Calu3 (cell line): ENCODE data around the gene PVR. TPM values are rescaled to one million over a fixed set of nuclear protein-coding genes. Genes with fewer than 3 reads are reported as not detected.

Experiments used
- BruUV-seq: library from RNA; stranded (reverse); fragments of 400-500 nt; replicated peaks from 2 replicates; lab custom pipeline; 2021; lab: Mats Ljungman, UMichigan
- CTCF ChIA-PET: fragments of 300-600 bp; sonication (Branson Sonifier 250); formaldehyde crosslinking; loops from one replicate; lab custom pipeline; 2022; ENCODE audit warnings: antibody characterized with exemption; lab: Charles Lee
- DNase-seq: peaks from one replicate; pipeline ENCODE4 v3.0.0; 2022
- H3K27ac Mint-ChIP-seq: one replicate; pipeline ENCODE4 v1.8.0; 2022; ENCODE audit warnings: mixed read lengths; ENCODE audit not compliant: unreplicated experiment
- H3K27me3 Mint-ChIP-seq: one replicate; pipeline ENCODE4 v1.8.0; 2022; ENCODE audit warnings: mixed read lengths; ENCODE audit not compliant: unreplicated experiment
- H3K36me3 Mint-ChIP-seq: one replicate; pipeline ENCODE4 v1.8.0; 2022; ENCODE audit warnings: mild to moderate bottlenecking, moderate library complexity, mixed read lengths; ENCODE audit not compliant: insufficient read depth, unreplicated experiment
- H3K4me1 Mint-ChIP-seq: one replicate; pipeline ENCODE4 v1.8.0; 2022; ENCODE audit warnings: mild to moderate bottlenecking, low read depth, mixed read lengths; ENCODE audit not compliant: unreplicated experiment
- H3K4me3 Mint-ChIP-seq: one replicate; pipeline ENCODE4 v1.8.0; 2022; ENCODE audit warnings: mild to moderate bottlenecking, low read depth, moderate library complexity, mixed read lengths; ENCODE audit not compliant: unreplicated experiment
- H3K9me3 Mint-ChIP-seq: one replicate; pipeline ENCODE4 v1.8.0; 2022; ENCODE audit warnings: low read depth, mixed read lengths; ENCODE audit not compliant: unreplicated experiment
- intact Hi-C: fragments of 100-400 bp; cut with micrococcal nuclease; formaldehyde crosslinking; loops from one replicate; pipeline ENCODE4 v1.10.0; 2022; ENCODE audit not compliant: unreplicated experiment
- total RNA-seq: library from RNA; stranded (reverse); gene quantifications from 2 replicates; pipeline ENCODE4 v1.2.3, GENCODE V29; 2022
- TF ChIP-seq, protein P1 (sequence below): fragments of 200-600 bp; IDR thresholded peaks from one replicate; pipeline ENCODE4 v1.8.0; 2022; ENCODE audit warnings: antibody characterized with exemption; ENCODE audit not compliant: unreplicated experiment

Gene PVR
- total RNA-seq, 1 experiment from 2014 or later: 215 TPM

DNA sequence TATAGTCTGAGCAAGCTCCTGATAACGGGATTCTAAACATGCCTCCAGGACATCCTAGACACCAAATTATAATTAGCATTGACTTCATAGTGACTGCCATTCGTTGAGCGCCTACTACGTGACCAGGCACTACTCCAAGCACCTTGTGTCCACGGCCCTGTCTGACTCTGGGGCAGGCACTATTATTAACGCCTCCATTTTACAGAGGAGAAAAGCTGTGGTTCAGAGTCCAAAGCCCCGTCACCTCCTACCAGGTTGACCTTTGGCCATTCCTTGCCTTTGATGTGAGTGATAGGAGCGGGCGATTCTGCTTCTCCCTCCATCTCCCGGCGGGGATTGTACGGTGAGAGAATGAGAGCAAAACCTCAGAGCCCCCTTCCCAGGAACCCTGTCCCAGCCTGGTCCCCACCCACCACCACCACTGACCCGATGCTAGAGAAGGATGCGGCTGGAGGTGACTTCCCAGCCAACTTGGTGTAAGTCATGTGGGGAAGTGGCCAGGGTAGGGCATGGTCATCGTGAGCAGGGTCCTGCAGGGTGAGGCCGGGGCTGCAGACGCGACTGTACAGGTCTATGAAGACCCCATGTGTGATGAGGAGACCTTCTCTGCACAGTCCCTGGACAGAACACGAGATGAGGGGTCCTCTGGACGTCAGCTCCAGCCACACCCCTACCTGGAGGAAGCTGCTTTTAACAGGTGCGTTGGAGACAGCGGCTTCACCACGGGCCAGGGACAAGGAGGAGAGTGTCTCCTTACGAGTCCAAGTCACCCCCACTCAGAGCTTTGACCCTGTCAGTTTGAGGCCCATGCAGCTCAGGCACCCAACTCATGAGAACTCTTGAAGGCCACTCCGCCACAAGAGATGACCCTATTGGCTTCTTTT is 30.2 kb upstream of the PVR start, which contains the start of gene IGSF23:
Gene IGSF23 (plus strand): TSS at position 269 of the 884 bp plus-strand sequence. CDS start 83 bp downstream, at position 352.
- no TSS peak for BruUV-seq
- Mint-ChIP-seq H3K4me3 (no peak within 1 kb of the TSS), H3K27me3 (no peaks in the 10 kb centered on the region), H3K36me3 (peaks cover 4% of the 10 kb centered on the region), H3K9me3 (no peaks in the 10 kb centered on the region), H3K4me1 (peaks cover 27% of the 10 kb centered on the region), H3K27ac (no peak within 1 kb of the TSS)
- CTCF ChIA-PET: interaction anchor here (1.8 kb wide), 1 partner anchor 21 kb away, joined by 3 read pairs; no protein-coding TSS in a partner anchor
- TF ChIP-seq, protein P1, sequence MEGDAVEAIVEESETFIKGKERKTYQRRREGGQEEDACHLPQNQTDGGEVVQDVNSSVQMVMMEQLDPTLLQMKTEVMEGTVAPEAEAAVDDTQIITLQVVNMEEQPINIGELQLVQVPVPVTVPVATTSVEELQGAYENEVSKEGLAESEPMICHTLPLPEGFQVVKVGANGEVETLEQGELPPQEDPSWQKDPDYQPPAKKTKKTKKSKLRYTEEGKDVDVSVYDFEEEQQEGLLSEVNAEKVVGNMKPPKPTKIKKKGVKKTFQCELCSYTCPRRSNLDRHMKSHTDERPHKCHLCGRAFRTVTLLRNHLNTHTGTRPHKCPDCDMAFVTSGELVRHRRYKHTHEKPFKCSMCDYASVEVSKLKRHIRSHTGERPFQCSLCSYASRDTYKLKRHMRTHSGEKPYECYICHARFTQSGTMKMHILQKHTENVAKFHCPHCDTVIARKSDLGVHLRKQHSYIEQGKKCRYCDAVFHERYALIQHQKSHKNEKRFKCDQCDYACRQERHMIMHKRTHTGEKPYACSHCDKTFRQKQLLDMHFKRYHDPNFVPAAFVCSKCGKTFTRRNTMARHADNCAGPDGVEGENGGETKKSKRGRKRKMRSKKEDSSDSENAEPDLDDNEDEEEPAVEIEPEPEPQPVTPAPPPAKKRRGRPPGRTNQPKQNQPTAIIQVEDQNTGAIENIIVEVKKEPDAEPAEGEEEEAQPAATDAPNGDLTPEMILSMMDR: no peak
- DNase-seq: no peak
- intact Hi-C loops: no loop called here

DNA sequence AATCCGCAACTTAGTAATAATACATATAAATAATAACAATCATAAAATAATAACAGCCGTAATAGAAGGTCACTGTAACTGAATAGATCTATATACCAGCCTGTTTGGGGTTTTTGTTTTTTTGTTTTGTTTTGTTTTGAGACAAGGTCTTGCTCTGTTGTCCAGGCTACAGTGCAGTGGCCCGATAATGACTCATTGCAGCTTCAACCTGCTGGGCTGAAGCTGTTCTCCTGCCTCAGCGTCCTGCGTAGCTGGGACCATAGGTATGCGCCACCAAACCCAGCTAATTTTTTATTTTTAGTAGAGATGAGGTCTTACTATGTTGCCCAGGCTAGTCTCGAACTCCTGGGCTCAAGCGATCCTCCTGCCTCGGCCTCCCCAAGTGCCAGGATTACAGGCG is 29.4 kb upstream of the PVR start:
- H3K27me3 Mint-ChIP-seq: no peaks in the 10 kb centered on the region
- BruUV-seq: no TSS peak
- intact Hi-C loops: no loop called here

DNA sequence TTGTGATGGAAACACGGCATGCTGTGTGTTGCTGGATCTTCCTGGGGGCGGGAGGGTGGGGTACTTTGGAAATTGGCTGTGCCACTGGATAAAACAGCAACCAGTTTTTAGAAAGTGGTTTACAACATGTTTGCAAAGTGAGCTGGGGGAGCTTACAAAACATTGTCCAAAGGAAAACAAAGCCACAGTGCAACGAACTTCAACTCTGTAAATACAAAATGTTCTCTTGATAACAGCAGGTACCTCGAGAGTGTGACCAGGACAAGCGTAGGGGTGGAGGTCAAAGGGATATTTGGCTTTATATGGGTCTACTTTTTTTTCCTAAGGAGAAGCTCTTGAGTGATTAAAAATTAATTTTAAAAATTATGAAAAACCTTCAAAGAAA is 27.9 kb upstream of the PVR start:
- Mint-ChIP-seq H3K27me3 (no peaks in the 10 kb centered on the region), H3K27ac (no peak overlapping the region)

More for the DNA sequence above, 29.4 kb upstream of the PVR start:
- Mint-ChIP-seq H3K36me3 (peaks cover 4% of the 10 kb centered on the region), H3K4me3 (no peak overlapping the region), H3K9me3 (no peaks in the 10 kb centered on the region), H3K4me1 (peaks cover 20% of the 10 kb centered on the region), H3K27ac (no peak overlapping the region)
- no peak for DNase-seq
- TF ChIP-seq, protein P1: no peak
- CTCF ChIA-PET: no interaction called here

DNA sequence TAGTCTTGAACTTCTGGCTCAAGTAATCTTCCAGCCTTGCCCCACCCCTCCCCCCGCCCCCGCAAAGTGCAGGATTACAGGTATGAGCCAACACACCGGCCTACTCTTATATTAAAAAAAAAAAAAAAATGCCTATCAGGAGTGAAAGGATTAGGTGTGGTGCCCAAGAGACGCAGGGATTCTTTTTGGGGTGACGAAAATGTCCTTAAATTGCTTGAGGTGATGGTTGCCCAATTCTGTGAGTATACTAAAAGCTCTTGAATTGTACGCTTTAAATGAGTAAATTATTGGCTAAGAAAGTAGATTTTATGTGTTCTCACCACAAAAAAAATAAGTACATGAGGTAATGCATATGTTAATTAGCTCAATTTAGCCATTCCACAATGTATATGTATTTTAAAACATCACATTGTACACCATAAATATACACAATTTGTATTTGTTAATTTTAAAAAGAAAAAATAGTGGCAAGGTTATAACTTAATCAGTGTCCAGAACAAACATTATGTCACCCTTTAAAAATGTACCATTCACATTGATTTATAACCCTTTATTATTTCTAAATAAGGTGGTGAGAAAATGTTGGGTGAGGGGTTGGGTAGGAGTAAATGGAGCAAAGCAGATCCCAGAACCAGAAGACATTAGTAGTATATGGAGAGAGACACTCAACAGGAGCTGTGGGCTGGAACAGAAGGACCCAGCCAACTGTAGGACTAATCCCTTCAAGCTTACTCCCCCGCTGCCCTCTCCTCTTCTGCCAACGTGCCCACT is 26.4 kb upstream of the PVR start:
- intact Hi-C loops: no loop called here
- DNase-seq: no peak
- Mint-ChIP-seq H3K9me3 (no peaks in the 10 kb centered on the region), H3K36me3 (peaks cover 4% of the 10 kb centered on the region), H3K27ac (no peak overlapping the region), H3K4me3 (no peak overlapping the region), H3K27me3 (no peaks in the 10 kb centered on the region), H3K4me1 (peaks cover 17% of the 10 kb centered on the region)
- CTCF ChIA-PET: interaction anchor here (0.7 to 1.2 kb wide), 5 partner anchors 9 to 1020 kb away, joined by 3 to 5 read pairs (median 3); no protein-coding TSS in a partner anchor
- TF ChIP-seq, protein P1: no peak
- no TSS peak for BruUV-seq

More for the DNA sequence above, 27.9 kb upstream of the PVR start:
- TF ChIP-seq, protein P1: no peak
- BruUV-seq: no TSS peak
- no peak for DNase-seq
- Mint-ChIP-seq H3K4me1 (peaks cover 17% of the 10 kb centered on the region), H3K4me3 (no peak overlapping the region), H3K9me3 (no peaks in the 10 kb centered on the region), H3K36me3 (peaks cover 4% of the 10 kb centered on the region)
- intact Hi-C loops: no loop called here
- CTCF ChIA-PET: interaction anchor here (0.6 to 0.9 kb wide), 2 partner anchors 8 to 732 kb away, joined by 3 read pairs; partner anchors contain the start of gene ZNF404
